ENCODE measurements around the gene IRX5.

The IRX5 gene

GRCh38 chr16:54892981-54893380 is 37.7 kb upstream of the IRX5 start:
- H3K4me2 ChIP-seq (ENCODE audit: low read length), result no peak overlapping the region
- no peak overlapping the region for H3K27ac ChIP-seq (ENCODE audit: low read depth, low read length, poor library complexity, severe bottlenecking)
- H3F3A ChIP-seq (ENCODE audit: insufficient read depth, low read length), result no peaks in the 10 kb centered on the region
- TF ChIP-seq, protein P1, sequence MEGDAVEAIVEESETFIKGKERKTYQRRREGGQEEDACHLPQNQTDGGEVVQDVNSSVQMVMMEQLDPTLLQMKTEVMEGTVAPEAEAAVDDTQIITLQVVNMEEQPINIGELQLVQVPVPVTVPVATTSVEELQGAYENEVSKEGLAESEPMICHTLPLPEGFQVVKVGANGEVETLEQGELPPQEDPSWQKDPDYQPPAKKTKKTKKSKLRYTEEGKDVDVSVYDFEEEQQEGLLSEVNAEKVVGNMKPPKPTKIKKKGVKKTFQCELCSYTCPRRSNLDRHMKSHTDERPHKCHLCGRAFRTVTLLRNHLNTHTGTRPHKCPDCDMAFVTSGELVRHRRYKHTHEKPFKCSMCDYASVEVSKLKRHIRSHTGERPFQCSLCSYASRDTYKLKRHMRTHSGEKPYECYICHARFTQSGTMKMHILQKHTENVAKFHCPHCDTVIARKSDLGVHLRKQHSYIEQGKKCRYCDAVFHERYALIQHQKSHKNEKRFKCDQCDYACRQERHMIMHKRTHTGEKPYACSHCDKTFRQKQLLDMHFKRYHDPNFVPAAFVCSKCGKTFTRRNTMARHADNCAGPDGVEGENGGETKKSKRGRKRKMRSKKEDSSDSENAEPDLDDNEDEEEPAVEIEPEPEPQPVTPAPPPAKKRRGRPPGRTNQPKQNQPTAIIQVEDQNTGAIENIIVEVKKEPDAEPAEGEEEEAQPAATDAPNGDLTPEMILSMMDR (IDR thresholded peaks at IDR 0.05; ENCODE audit: low read length), result no peak
- TF ChIP-seq EZH2 (IDR thresholded peaks at IDR 0.05; ENCODE audit: borderline replicate concordance, low read length), result no peak
- no peaks in the 10 kb centered on the region for H3K4me1 ChIP-seq (ENCODE audit: insufficient read depth, low read length, severe bottlenecking)
- H3K4me3 ChIP-seq (ENCODE audit: low read depth, low read length, poor library complexity, severe bottlenecking), result no peak overlapping the region
- no peaks in the 10 kb centered on the region for H4K20me1 ChIP-seq (ENCODE audit: insufficient read depth, low read length)
- H3K9me3 ChIP-seq (ENCODE audit: low read length), result no peaks in the 10 kb centered on the region
- no peaks in the 10 kb centered on the region for H3K9me2 ChIP-seq (ENCODE audit: low read depth, low read length)
- H3K79me2 ChIP-seq (ENCODE audit: insufficient read depth, low read length), result no peaks in the 10 kb centered on the region
- no peak overlapping the region for H2AFZ ChIP-seq (ENCODE audit: low read length)
- no peak overlapping the region for H3K9ac ChIP-seq (ENCODE audit: low read length)
- no peaks in the 10 kb centered on the region for H3K27me3 ChIP-seq (ENCODE audit: insufficient read depth, low read length)
- no peaks in the 10 kb centered on the region for H3K36me3 ChIP-seq (ENCODE audit: insufficient read depth, low read length)

- Histone ChIP-seq H3K79me2 (ENCODE audit: insufficient read depth, low read length) (no peaks in the 10 kb centered on the region), H3K9ac (ENCODE audit: low read length) (no peak overlapping the region), H3K4me2 (ENCODE audit: low read length) (no peak overlapping the region), H2AFZ (ENCODE audit: low read length) (no peak overlapping the region), H3K36me3 (ENCODE audit: insufficient read depth, low read length) (no peaks in the 10 kb centered on the region), H3K9me2 (ENCODE audit: low read depth, low read length) (no peaks in the 10 kb centered on the region), H3F3A (ENCODE audit: insufficient read depth, low read length) (no peaks in the 10 kb centered on the region), H4K20me1 (ENCODE audit: insufficient read depth, low read length) (no peaks in the 10 kb centered on the region), H3K4me1 (ENCODE audit: insufficient read depth, low read length, severe bottlenecking) (no peaks in the 10 kb centered on the region), H3K4me3 (ENCODE audit: low read depth, low read length, poor library complexity, severe bottlenecking) (no peak overlapping the region), H3K27ac (ENCODE audit: low read depth, low read length, poor library complexity, severe bottlenecking) (no peak overlapping the region), H3K9me3 (ENCODE audit: low read length) (no peaks in the 10 kb centered on the region), H3K27me3 (ENCODE audit: insufficient read depth, low read length) (no peaks in the 10 kb centered on the region)
- TF ChIP-seq EZH2 (IDR thresholded peaks at IDR 0.05; ENCODE audit: borderline replicate concordance, low read length), result no peak
- TF ChIP-seq, protein P1 (IDR thresholded peaks at IDR 0.05; ENCODE audit: low read length), result no peak
These were observed 32.7 kb upstream of the IRX5 start for GRCh38 chr16:54897930-54898329.

- Histone ChIP-seq H3K27ac (ENCODE audit: low read depth, low read length, poor library complexity, severe bottlenecking) (no peak overlapping the region), H2AFZ (ENCODE audit: low read length) (no peak overlapping the region), H3K4me2 (ENCODE audit: low read length) (no peak overlapping the region), H4K20me1 (ENCODE audit: insufficient read depth, low read length) (no peaks in the 10 kb centered on the region), H3K9ac (ENCODE audit: low read length) (no peak overlapping the region), H3K4me3 (ENCODE audit: low read depth, low read length, poor library complexity, severe bottlenecking) (no peak overlapping the region), H3K4me1 (ENCODE audit: insufficient read depth, low read length, severe bottlenecking) (no peaks in the 10 kb centered on the region), H3F3A (ENCODE audit: insufficient read depth, low read length) (no peaks in the 10 kb centered on the region), H3K27me3 (ENCODE audit: insufficient read depth, low read length) (no peaks in the 10 kb centered on the region), H3K9me3 (ENCODE audit: low read length) (no peaks in the 10 kb centered on the region), H3K79me2 (ENCODE audit: insufficient read depth, low read length) (no peaks in the 10 kb centered on the region), H3K9me2 (ENCODE audit: low read depth, low read length) (no peaks in the 10 kb centered on the region), H3K36me3 (ENCODE audit: insufficient read depth, low read length) (no peaks in the 10 kb centered on the region)
- TF ChIP-seq, protein P1 (IDR thresholded peaks at IDR 0.05; ENCODE audit: low read length), result no peak
- no peak for TF ChIP-seq EZH2 (IDR thresholded peaks at IDR 0.05; ENCODE audit: borderline replicate concordance, low read length)
These were observed 29.1 kb upstream of the IRX5 start for GRCh38 chr16:54901606-54902005.

Measured in OCI-LY1 (cell line).